Nephron progenitor cell (in vitro differentiated cells): ENCODE measurements around the gene CDS2.

Experiments used
- DNase-seq: peaks from one replicate; pipeline ENCODE4 v3.0.0; 2021
- H3K27ac Mint-ChIP-seq: 2 replicates; pipeline ENCODE4 v1.8.0; 2021; ENCODE audit warnings: mild to moderate bottlenecking, moderate library complexity, mixed read lengths
- H3K27me3 Mint-ChIP-seq: 2 replicates; pipeline ENCODE4 v1.8.0; 2021; ENCODE audit warnings: mild to moderate bottlenecking, low read depth, mixed read lengths; ENCODE audit not compliant: poor library complexity
- H3K36me3 Mint-ChIP-seq: 2 replicates; pipeline ENCODE4 v1.8.0; 2021; ENCODE audit warnings: low read depth, mixed read lengths
- H3K4me1 Mint-ChIP-seq: 2 replicates; pipeline ENCODE4 v1.8.0; 2021; ENCODE audit warnings: mixed read lengths
- H3K4me3 Mint-ChIP-seq: 2 replicates; pipeline ENCODE4 v1.8.0; 2021; ENCODE audit warnings: mild to moderate bottlenecking, moderate library complexity, mixed read lengths
- H3K9me3 Mint-ChIP-seq: 2 replicates; pipeline ENCODE4 v1.8.0; 2021; ENCODE audit warnings: mild to moderate bottlenecking, moderate library complexity, mixed read lengths
- CTCF ChIP-seq: fragments of 200-600 bp; sonication (generic); IDR thresholded peaks from 2 replicates; pipeline ENCODE4 v1.5.0; 2021; ENCODE audit warnings: antibody characterized with exemption

CDS2 gene

GRCh38 chr20:5114403-5114802 lies 12.4 kb upstream of the CDS2 start:
- peaks cover 52% of the 10 kb centered on the region for H3K4me1 Mint-ChIP-seq
- TF ChIP-seq CTCF, result no peak
- H3K4me3 Mint-ChIP-seq, result peak overlapping the region; percentile 97
- H3K27ac Mint-ChIP-seq, result peak overlapping the region; percentile 89
- peaks cover 38% of the 10 kb centered on the region for H3K36me3 Mint-ChIP-seq
- DNase-seq, result no peak
- no peaks in the 10 kb centered on the region for H3K9me3 Mint-ChIP-seq
- no peaks in the 10 kb centered on the region for H3K27me3 Mint-ChIP-seq

- Mint-ChIP-seq H3K27me3 (no peaks in the 10 kb centered on the region), H3K4me3 (no peak overlapping the region), H3K27ac (no peak overlapping the region), H3K36me3 (peaks cover 38% of the 10 kb centered on the region), H3K4me1 (peaks cover 66% of the 10 kb centered on the region), H3K9me3 (no peaks in the 10 kb centered on the region)
- DNase-seq, result no peak
- TF ChIP-seq CTCF, result no peak
Observed at GRCh38 chr20:5116875-5117274, 9.9 kb upstream of the CDS2 start.

GRCh38 chr20:5118220-5119142 lies 8.3 kb upstream of the CDS2 start:
- peaks cover 56% of the 10 kb centered on the region for H3K4me1 Mint-ChIP-seq
- no peak for DNase-seq

DNA sequence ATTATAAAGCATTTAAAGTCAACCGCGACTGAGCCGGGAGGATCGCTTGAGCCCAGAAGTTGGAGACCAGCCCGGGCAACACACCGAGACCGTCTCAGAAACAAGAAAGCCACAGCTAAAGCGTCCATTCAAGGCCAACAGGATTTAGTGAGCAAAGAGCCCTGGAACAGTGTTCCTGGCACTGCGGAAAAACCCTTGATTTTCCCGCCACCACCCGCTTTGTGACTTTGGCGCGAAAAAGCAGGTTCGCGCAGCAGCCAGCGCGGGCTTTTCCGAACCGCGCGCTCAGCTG lies 7.7 kb upstream of the CDS2 start:
- Mint-ChIP-seq H3K27ac (peak overlapping the region; percentile 64), H3K27me3 (peaks cover 3% of the 10 kb centered on the region), H3K9me3 (no peaks in the 10 kb centered on the region), H3K4me3 (peak overlapping the region; percentile 93), H3K4me1 (peaks cover 52% of the 10 kb centered on the region), H3K36me3 (peaks cover 38% of the 10 kb centered on the region)
- no peak for TF ChIP-seq CTCF
- DNase-seq, result no peak

More at GRCh38 chr20:5118220-5119142, 8.3 kb upstream of the CDS2 start:
- Mint-ChIP-seq H3K27me3 (peaks cover 3% of the 10 kb centered on the region), H3K4me3 (peak overlapping the region; percentile 93), H3K36me3 (peaks cover 38% of the 10 kb centered on the region), H3K27ac (peak overlapping the region; percentile 78), H3K9me3 (no peaks in the 10 kb centered on the region)
- TF ChIP-seq CTCF, result no peak

DNA sequence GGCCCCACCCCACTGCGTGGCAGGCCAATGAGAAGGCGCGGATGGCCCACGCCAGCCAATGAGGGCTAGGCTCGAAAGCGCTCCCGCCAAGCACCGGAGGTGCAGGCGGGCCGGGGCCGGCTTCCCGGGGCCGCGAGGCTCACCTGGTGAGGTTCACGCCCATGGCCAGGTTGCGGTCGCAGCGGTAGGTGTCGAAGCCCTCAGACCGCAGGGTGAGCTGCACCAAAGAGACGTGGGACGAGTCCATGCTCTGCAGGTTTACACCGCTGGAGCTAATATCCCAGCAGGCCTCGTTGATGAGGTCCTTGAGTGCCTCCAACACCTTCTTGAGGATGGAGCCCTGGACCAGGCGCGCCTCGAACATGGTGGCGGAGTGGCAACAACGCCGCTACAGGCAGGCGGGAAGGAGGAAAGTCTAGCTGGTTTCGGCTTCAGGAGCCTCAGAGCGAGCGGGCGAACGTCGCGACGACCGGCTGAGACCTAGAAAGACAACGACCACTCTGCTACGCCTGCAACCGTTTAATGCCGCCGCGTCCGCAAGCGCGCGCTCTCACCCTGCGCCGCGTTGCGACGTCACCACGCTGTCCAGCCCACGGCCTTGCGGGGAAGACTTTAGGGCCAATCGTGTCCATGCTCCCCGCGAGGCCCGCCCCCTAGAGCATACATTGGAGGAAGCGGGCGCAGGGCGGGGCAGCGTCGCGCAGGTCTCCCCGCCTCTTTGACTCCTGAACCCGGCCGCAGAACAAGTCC lies 7.2 kb upstream of the CDS2 start, which contains the start of gene PCNA:
PCNA (minus strand) TSS at position 524 of the 750 bp plus-strand sequence; CDS start at position 364, 160 bp downstream.
- peaks cover 33% of the 10 kb centered on the region for H3K36me3 Mint-ChIP-seq
- H3K9me3 Mint-ChIP-seq, result no peaks in the 10 kb centered on the region
- peaks cover 3% of the 10 kb centered on the region for H3K27me3 Mint-ChIP-seq
- peaks cover 47% of the 10 kb centered on the region for H3K4me1 Mint-ChIP-seq
- peak; percentile 94 for DNase-seq
- peak within 1 kb of the TSS; percentile 98 for H3K27ac Mint-ChIP-seq
- peak within 1 kb of the TSS; percentile 93 for H3K4me3 Mint-ChIP-seq
- no peak for TF ChIP-seq CTCF
